Islet of Langerhans (tissue), 1 donor: Measurements from ENCODE around the gene THRB.

Source experiments
- FAIRE-seq: peaks from one replicate; lab custom pipeline; 2011; peaks lifted over from hg19 to GRCh38; lab: Jason Lieb, UNC

Gene THRB

GRCh38 chr3:24348348-24348747 lies 146.3 kb downstream of the THRB start:
- FAIRE-seq = no peak

GRCh38 chr3:24344784-24345439 lies 149.7 kb downstream of the THRB start:
- FAIRE-seq = peak; percentile 41

- no peak for FAIRE-seq
Observed at GRCh38 chr3:24343084-24343783, 151.4 kb downstream of the THRB start.

GRCh38 chr3:24342275-24342674 lies 152.4 kb downstream of the THRB start:
- no peak for FAIRE-seq

GRCh38 chr3:24341668-24342067 lies 153.0 kb downstream of the THRB start:
- no peak for FAIRE-seq

GRCh38 chr3:24340966-24341365 lies 153.7 kb downstream of the THRB start:
- FAIRE-seq = no peak

- FAIRE-seq = no peak
Observed at GRCh38 chr3:24340161-24340560, 154.5 kb downstream of the THRB start.

- peak; percentile 73 for FAIRE-seq
Observed at GRCh38 chr3:24339266-24339825, 155.3 kb downstream of the THRB start.

- FAIRE-seq = no peak
Observed at GRCh38 chr3:24338409-24339130, 156.1 kb downstream of the THRB start.

GRCh38 chr3:24336101-24336500 lies 158.5 kb downstream of the THRB start:
- FAIRE-seq = no peak

GRCh38 chr3:24332092-24332491 lies 162.6 kb downstream of the THRB start:
- no peak for FAIRE-seq

GRCh38 chr3:24323272-24323671 lies 171.4 kb downstream of the THRB start:
- FAIRE-seq = no peak

- FAIRE-seq = no peak
Observed at GRCh38 chr3:24320601-24321000, 174.0 kb downstream of the THRB start.

GRCh38 chr3:24318677-24319287 lies 175.9 kb downstream of the THRB start:
- FAIRE-seq = no peak

GRCh38 chr3:24316887-24317383 lies 177.7 kb downstream of the THRB start:
- no peak for FAIRE-seq

- no peak for FAIRE-seq
Observed at GRCh38 chr3:24315971-24316370, 178.7 kb downstream of the THRB start.

GRCh38 chr3:24315356-24315755 lies 179.3 kb downstream of the THRB start:
- no peak for FAIRE-seq

GRCh38 chr3:24311881-24312280 lies 182.8 kb downstream of the THRB start:
- no peak for FAIRE-seq

GRCh38 chr3:24310887-24311286 lies 183.8 kb downstream of the THRB start:
- no peak for FAIRE-seq

- FAIRE-seq = no peak
Observed at GRCh38 chr3:24306518-24306917, 188.1 kb downstream of the THRB start.

GRCh38 chr3:24305795-24306467 lies 188.7 kb downstream of the THRB start:
- FAIRE-seq = no peak
